Right lobe of liver (tissue), 6 donors: ENCODE measurements around the gene KCNG4. TPM values are rescaled to one million over a fixed set of nuclear protein-coding genes. Genes with fewer than 3 reads are reported as not detected.
"Not testable (repeated sequence)": the region's sequence is repeated elsewhere in the genome, so short reads cannot be mapped to it uniquely, and the experiment has no call there.

Experiments used
- ATAC-seq, 4 donors: fragments of 200-7000 bp; cut with Tn5 transposase; one replicate each; pipeline ENCODE4 v1.9.1; 2020; ENCODE audit warnings: mild to moderate bottlenecking in 4 of 4, moderate library complexity in 4 of 4
- DNase-seq, 3 donors: peaks; one replicate each; pipeline ENCODE4 v3.0.0-alpha.2; 2020
- H3K27ac ChIP-seq, 3 donors: fragments of 200-600 bp; one replicate each; pipeline ENCODE4 v1.8.0; 2022
- H3K27me3 ChIP-seq, 2 donors: fragments of 200-600 bp; one replicate each; pipeline ENCODE4 v1.8.0; 2022
- H3K36me3 ChIP-seq, 4 donors: fragments of 200-600 bp; sonication (generic) in 1 of 4; one replicate each; pipeline versions ENCODE4 v1.5.1 to v1.8.0; 2017 to 2022; ENCODE audit warnings: control low read depth in 1 of 4
- H3K4me1 ChIP-seq, 4 donors: fragments of 200-600 bp; sonication (generic) in 1 of 4; one replicate each; pipeline versions ENCODE4 v1.5.1 to v1.8.0; 2017 to 2022; ENCODE audit warnings: control low read depth in 1 of 4
- H3K4me3 ChIP-seq, 3 donors: fragments of 200-600 bp; one replicate each; pipeline ENCODE4 v1.8.0; 2022
- H3K9me3 ChIP-seq, 4 donors: fragments of 200-600 bp; sonication (generic) in 1 of 4; one replicate each; pipeline versions ENCODE4 v1.5.1 to v1.8.0; 2017 to 2022; ENCODE audit warnings: control low read depth in 1 of 4
- POLR2A ChIP-seq: fragments of 450-650 bp; IDR thresholded peaks from one replicate; pipeline ENCODE4 v1.6.1; 2017; ENCODE audit warnings: antibody characterized with exemption, mild to moderate bottlenecking
- WGBS: methylation state at CpG from one replicate; pipeline ENCODE4 v1.1.6; 2018; ENCODE audit warnings: low coverage, low lambda C conversion rate; ENCODE audit not compliant: insufficient coverage; ENCODE audit errors: missing lambda C conversion rate; 5-methylcytosine and 5-hydroxymethylcytosine counted together
- intact Hi-C, 2 donors: fragments of 100-400 bp; cut with DNase I; formaldehyde crosslinking; loops; one replicate each; pipeline versions ENCODE4 v1.11.2 to v1.14.1; 2022
- total RNA-seq, 6 experiments: library from RNA; depleted of rRNA in 2 of 6; stranded (reverse); fragments of >200 nt in 2 of 6; fragmentation: NEBNext Ultra II Directional in 3 of 6; extraction: Animal tissue kit (Norgen Biotek cat#: 25700) in 3 of 6; gene quantifications; one replicate each; pipeline versions ENCODE4 v1.1.0 to v1.2.4, GENCODE V29; 2016 to 2023
- TF ChIP-seq, protein P1 (sequence below), 4 donors: fragments of 200-600 bp in 3 of 4; fragments of 450-650 bp in 1 of 4; IDR thresholded peaks; one replicate each; pipeline versions ENCODE4 v1.5.1 to v1.8.0; 2016 to 2022; ENCODE audit warnings: antibody characterized with exemption in 4 of 4, mild to moderate bottlenecking in 2 of 4
- donor health status: DM: no; HTN: yes; CAD: no.
- donor health status: DM: no; HTN: no; CAD: no.
- donor health status: DM: no; HTN: no; CAD: no.
- donor health status: DM: no; HTN: yes; CAD: no.
- donor health status: DM: no; HTN: yes; CAD: no.

KCNG4 gene
- total RNA-seq, 6 experiments from 2014 or later = not detected

DNA sequence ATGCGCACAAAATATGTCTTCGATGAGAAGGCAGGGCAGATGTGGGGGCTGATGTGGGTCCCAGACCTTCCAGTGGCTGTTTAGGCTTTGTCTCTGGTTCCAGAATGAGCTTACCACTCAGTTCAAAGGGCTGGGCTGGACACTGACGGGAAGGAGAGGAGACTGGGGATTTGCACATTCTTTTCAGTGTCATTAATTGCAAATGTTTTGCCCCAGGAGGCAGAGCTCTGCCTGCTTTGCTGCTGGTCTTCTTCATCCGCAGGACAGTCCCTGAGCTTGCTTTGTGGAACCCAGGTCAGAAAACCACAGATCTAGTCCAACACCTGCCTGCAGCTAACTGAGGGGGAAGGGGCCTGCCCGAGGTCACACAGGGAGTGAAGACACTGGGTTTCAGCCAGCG is 20.9 kb downstream of the KCNG4 start:
- 58% methylated on average over 4 of the region's 6 CpGs for WGBS
- DNase-seq (no peak), ATAC-seq (no peak)
- H3K4me1 ChIP-seq = no peaks in the 10 kb centered on the region
- no peaks in the 10 kb centered on the region for H3K36me3 ChIP-seq
- intact Hi-C loops = no loop called here
- no peak overlapping the region for H3K4me3 ChIP-seq
- H3K27ac ChIP-seq = no peak overlapping the region
- no peaks in the 10 kb centered on the region for H3K9me3 ChIP-seq
- TF ChIP-seq POLR2A = no peak
- TF ChIP-seq, protein P1, sequence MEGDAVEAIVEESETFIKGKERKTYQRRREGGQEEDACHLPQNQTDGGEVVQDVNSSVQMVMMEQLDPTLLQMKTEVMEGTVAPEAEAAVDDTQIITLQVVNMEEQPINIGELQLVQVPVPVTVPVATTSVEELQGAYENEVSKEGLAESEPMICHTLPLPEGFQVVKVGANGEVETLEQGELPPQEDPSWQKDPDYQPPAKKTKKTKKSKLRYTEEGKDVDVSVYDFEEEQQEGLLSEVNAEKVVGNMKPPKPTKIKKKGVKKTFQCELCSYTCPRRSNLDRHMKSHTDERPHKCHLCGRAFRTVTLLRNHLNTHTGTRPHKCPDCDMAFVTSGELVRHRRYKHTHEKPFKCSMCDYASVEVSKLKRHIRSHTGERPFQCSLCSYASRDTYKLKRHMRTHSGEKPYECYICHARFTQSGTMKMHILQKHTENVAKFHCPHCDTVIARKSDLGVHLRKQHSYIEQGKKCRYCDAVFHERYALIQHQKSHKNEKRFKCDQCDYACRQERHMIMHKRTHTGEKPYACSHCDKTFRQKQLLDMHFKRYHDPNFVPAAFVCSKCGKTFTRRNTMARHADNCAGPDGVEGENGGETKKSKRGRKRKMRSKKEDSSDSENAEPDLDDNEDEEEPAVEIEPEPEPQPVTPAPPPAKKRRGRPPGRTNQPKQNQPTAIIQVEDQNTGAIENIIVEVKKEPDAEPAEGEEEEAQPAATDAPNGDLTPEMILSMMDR (IDR thresholded peaks at IDR 0.05) = no peak
- no peaks in the 10 kb centered on the region for H3K27me3 ChIP-seq

GRCh38 chr16:84218176-84218823 is 21.5 kb downstream of the KCNG4 start:
- no peak for DNase-seq
- H3K27ac ChIP-seq = no peak overlapping the region

GRCh38 chr16:84216144-84216543 is 23.7 kb downstream of the KCNG4 start:
- intact Hi-C loops, H3K27ac ChIP-seq, H3K27me3 ChIP-seq, H3K9me3 ChIP-seq, H3K4me3 ChIP-seq, DNase-seq, H3K4me1 ChIP-seq, ATAC-seq, H3K36me3 ChIP-seq: not testable (repeated sequence)
- WGBS = 40% methylated on average over 1 of the region's 3 CpGs

More at GRCh38 chr16:84218176-84218823, 21.5 kb downstream of the KCNG4 start:
- Histone ChIP-seq H3K27me3 (no peaks in the 10 kb centered on the region), H3K9me3 (no peaks in the 10 kb centered on the region), H3K36me3 (no peaks in the 10 kb centered on the region), H3K4me1 (no peaks in the 10 kb centered on the region), H3K4me3 (no peak overlapping the region)
- TF ChIP-seq, protein P1 (IDR thresholded peaks at IDR 0.05) = no peak
- no peak for TF ChIP-seq POLR2A
- intact Hi-C loops = no loop called here
- 72% methylated on average over 17 of the region's 17 CpGs for WGBS
- ATAC-seq = no peak

- H3K36me3 ChIP-seq = no peaks in the 10 kb centered on the region
- intact Hi-C loops = no loop called here
- no peak overlapping the region for H3K27ac ChIP-seq
- no peaks in the 10 kb centered on the region for H3K9me3 ChIP-seq
- no peak for ATAC-seq
- DNase-seq = no peak
- 86% methylated on average over 5 of the region's 5 CpGs for WGBS
- no peak overlapping the region for H3K4me3 ChIP-seq
- H3K27me3 ChIP-seq = no peaks in the 10 kb centered on the region
- no peaks in the 10 kb centered on the region for H3K4me1 ChIP-seq
- TF ChIP-seq, protein P1 (IDR thresholded peaks at IDR 0.05) = no peak
- TF ChIP-seq POLR2A = no peak
These were observed 24.3 kb downstream of the KCNG4 start for GRCh38 chr16:84215531-84215930.

DNA sequence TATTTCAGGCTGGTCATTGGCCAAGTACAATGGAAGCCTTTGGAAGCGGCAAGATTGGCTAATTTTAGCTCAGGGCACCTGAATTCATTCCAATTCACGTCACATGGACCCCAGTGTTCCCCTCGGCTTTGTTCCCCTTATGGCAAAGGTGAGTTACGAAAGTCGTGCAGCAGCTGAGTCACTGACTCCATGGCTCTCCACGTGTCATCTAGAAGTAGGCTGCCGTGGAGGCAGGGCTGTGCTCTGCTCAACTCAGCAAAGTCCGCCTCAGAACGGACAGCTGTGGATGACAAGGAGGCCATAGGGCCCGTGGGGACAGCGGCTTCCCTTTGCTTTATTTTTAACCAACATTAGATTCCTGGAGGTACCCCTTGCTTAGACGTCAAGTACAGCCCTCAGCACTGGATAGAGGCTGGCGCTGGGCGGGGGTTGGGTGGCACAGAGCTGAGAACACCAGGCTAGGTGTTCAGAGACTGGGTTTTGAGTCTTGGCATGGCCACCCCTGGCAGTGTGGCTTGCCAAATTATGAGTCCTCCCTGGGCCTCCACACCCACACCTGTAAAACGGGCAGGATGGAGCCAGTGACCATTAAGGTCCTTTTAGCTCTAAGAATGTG is 25.3 kb downstream of the KCNG4 start:
- no peak for ATAC-seq

More for the DNA sequence above, 25.3 kb downstream of the KCNG4 start:
- no peak for DNase-seq
- Histone ChIP-seq H3K4me1 (no peaks in the 10 kb centered on the region), H3K27me3 (no peaks in the 10 kb centered on the region), H3K4me3 (no peak overlapping the region), H3K27ac (no peak overlapping the region), H3K36me3 (no peaks in the 10 kb centered on the region), H3K9me3 (no peaks in the 10 kb centered on the region)
- intact Hi-C loops = no loop called here
- WGBS = 34% methylated on average over 3 of the region's 15 CpGs
- TF ChIP-seq, protein P1 (IDR thresholded peaks at IDR 0.05) = no peak
- TF ChIP-seq POLR2A = no peak
